ENCODE results near the gene MSI2.

DNA sequence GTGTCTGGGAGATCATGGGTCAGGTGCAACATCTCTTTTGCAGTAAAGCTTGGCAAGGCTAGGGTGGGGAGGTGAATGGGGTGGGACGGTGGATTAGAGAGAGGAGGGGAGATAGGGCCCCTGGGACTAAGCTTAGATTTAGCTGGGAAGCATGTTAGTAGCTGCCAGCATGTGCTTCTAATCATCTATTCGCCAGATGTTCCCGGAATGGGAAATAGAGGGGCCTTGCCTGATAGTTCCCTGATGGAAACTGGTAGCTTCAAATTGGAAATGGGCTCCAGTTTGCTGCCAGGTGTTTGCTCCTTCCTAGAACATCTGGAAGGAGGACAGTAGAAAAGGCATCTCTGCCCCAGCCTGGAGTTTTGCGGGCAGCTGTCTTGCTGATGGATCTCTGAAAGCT lies 312.7 kb downstream of the MSI2 start:
- TF ChIP-seq CTCF (IDR thresholded peaks at IDR 0.05) (no peak), POLR2A (IDR thresholded peaks at IDR 0.05) (no peak), POLR2AphosphoS5 (IDR thresholded peaks at IDR 0.05) (no peak)

All from gastroesophageal sphincter (tissue), 3 donors.